ENCODE measurements around the gene OR2G3.

GRCh38 chr1:247647864-247648263 is 42.5 kb downstream of the OR2G3 start:
- TF ChIP-seq CTCF (IDR thresholded peaks at IDR 0.05; ENCODE audit: extremely low read depth in 1 of 2, insufficient read depth in 1 of 2, low read depth in 1 of 2, low read length in 2 of 2) = no peak
- TF ChIP-seq EZH2 (IDR thresholded peaks at IDR 0.05; ENCODE audit: borderline replicate concordance, low read depth, low read length, severe bottlenecking) = no peak
- TF ChIP-seq POLR2A (IDR thresholded peaks at IDR 0.05; ENCODE audit: low read depth, low read length) = no peak
- TF ChIP-seq, protein P1, sequence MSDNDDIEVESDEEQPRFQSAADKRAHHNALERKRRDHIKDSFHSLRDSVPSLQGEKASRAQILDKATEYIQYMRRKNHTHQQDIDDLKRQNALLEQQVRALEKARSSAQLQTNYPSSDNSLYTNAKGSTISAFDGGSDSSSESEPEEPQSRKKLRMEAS (IDR thresholded peaks at IDR 0.05; ENCODE audit: insufficient read depth, insufficient read length) = no peak
- no peak for TF ChIP-seq JUN (IDR thresholded peaks at IDR 0.05; ENCODE audit: borderline replicate concordance, insufficient read depth, insufficient read length, low read depth)
- no peak for TF ChIP-seq POLR2AphosphoS5 (IDR thresholded peaks at IDR 0.05; ENCODE audit: insufficient read depth, low read depth, low read length)
- no peak for TF ChIP-seq GATA2 (IDR thresholded peaks at IDR 0.05; ENCODE audit: insufficient read depth, insufficient read length, low read depth, low read length)
